GM19099 (cell line): ENCODE data around the gene CACNA2D3.

Source experiments
- POLR2A ChIP-seq: IDR thresholded peaks from 3 replicates; pipeline ENCODE4 v1.6.1; 2011; ENCODE audit warnings: low read depth; ENCODE audit not compliant: insufficient read length; ENCODE audit errors: extremely low read depth

The CACNA2D3 gene

DNA sequence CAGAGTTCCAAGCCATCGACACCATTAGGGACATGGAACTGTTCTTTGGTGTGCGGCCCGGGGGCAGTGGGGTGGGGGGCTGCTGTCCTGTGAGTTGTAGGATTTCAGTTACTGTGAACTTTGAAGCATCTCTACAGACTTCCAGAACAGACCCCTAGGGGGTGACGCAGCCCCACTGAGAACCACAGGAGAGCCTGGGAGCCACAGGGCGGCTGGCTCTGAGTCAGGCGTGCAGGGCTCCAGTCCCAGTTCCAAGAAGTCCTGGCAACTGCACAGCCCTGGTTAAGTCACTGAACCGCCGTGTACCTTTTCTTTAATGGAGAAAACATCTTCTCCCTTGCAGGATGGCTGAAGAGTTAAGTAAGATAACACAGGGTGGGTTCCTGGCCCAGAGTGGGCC, 829.1 kb downstream of the CACNA2D3 start:
- TF ChIP-seq POLR2A = no peak

DNA sequence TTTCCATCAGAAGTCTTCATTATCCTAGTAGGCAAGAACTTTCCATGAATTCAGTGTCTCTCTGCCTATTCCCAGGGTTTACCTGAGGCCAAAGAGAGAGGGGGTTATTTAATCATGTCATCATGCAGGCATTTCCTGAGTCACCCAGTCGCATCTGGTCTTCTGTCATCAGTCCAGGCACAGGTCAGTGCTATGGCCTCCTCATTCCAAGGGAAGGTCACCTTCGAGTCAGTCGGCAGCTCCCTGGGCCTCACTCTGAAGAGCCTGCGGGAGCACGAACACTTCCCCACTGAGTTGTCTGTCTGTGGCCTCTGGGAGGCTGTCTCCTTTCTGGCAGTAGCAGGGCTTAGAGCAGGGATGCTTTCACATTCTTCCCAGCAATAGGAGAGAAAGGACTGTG, 831.7 kb downstream of the CACNA2D3 start:
- no peak for TF ChIP-seq POLR2A

DNA sequence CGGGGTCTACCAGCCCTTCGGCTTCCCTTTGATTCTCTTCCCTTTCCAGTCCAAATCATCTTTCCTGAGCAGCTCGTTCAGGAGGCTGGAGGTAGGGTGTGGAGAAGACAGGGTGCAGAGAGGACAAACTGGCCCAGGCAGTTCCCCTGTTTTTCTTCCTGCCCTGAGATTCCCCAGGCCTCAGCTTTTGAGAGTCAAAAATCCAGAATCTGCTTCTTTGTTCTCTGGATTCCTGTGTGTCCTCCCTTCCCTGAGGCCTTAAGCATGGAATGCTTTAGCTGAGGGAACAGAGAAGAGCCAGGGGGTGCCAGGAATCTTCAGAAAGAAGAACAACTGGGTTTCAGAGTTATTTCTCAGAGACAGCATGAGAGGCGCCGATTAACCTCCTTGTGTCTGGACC, 832.2 kb downstream of the CACNA2D3 start:
- no peak for TF ChIP-seq POLR2A

DNA sequence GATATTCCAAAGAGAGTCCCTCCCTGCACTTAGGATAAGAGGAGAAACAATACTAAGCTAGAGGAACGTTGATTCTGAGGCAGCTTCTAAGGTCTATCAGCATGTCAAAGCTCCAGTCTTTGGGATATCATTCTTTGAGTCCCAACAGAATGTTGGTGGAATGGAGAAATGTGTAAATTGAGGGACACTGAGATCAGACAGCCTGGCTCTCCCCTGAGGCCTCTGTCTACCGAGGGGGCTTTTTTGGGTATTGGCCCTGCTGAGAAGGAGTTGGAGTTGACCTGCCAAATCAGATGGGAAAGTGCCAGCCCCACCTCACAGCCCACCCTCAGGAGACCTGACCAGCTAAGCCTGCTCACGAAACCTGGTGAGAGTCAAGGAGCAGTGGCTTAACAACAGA, 833.1 kb downstream of the CACNA2D3 start:
- TF ChIP-seq POLR2A = no peak

DNA sequence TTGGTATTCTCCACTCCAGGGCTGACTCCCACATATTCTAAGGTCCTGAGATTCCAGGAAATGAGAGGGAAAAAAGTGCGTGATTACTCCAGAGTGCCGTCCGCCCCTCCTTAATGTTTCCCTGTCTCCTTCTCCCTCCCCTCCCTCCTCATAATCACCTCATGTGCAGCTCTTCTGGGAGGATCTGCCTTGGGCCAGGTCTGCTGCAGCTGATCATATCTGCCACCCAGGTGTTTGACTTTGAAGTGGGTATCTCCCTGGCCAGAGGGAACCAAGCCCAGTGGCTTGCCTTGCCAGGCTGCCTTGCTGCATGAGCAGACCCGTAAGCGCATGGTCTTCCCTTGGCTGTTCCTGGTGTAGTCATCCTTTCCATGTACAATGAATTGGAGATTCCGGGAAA, 833.6 kb downstream of the CACNA2D3 start:
- no peak for TF ChIP-seq POLR2A

DNA sequence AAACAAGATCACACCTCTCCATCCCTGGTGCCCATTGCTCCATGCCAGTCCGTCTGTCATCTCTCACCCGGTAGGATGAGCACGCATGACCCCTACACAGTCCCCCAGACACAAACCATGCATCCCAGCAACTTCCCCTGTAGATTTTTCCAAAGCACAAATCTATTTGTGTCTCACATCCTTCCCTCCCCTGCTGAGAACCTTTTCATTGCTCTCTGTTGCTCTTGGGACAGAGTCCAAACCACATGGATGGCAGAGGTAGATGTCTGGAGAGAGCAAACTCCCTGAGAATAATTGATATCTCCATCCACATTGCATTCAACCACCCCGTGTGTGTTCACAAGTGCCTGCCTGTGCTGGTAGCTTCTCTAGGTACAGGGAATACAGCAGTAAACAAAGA, 835.4 kb downstream of the CACNA2D3 start:
- no peak for TF ChIP-seq POLR2A

DNA sequence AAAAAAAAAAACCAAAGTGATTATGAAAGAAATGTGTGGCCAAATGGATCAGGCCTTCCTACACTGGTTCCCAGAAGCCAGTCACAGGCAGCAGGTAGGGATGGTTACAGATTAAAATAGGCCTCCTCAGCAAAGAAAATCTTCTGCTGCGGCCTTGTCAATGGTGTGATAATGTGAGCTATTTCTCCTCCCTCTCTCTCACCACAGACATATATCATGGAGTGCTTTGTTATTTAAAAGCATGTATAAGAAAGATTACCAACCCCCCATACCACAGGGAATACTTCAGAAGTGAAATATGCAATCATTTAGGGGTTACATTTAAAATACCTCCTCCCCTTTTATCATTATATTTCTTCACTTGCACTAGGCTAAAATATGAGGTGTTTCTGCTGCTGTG, 837.7 kb downstream of the CACNA2D3 start:
- no peak for TF ChIP-seq POLR2A

DNA sequence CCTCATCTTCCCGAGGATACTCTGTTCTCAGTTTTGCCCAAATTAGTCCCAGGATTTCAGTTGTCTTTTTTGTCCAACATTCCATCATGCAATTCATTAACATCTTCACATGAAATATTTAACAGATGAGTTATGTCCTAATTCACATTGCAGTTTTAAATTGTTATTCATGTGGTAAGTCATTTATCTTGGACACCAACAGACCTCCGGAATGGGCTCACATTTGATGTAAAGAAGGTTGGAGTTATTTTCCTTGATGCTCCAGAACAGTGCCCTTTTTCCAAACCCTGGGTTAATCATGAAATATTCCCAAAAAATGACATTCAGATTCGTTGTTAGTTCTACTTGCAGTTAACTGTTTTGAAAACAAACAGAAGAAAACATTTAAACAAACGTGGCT, 838.3 kb downstream of the CACNA2D3 start:
- TF ChIP-seq POLR2A = no peak

DNA sequence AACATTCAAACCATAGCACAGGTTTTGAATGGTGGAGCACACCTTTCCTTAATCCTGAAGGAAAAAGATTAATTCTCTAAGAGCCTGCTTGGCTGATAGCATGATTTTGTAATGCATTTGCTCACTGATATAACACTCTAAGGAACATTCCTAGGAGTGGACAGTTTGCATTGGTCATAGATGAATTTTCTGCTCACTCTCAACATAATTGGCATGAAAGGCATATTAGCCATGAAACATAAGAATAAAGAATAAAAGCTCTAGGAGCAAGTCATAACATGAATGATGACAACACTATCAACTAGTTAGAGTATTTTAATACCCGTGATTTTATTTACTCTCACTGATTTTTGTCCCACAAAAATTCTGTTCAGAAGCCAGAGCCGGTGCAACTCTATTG, 839.8 kb downstream of the CACNA2D3 start:
- no peak for TF ChIP-seq POLR2A

DNA sequence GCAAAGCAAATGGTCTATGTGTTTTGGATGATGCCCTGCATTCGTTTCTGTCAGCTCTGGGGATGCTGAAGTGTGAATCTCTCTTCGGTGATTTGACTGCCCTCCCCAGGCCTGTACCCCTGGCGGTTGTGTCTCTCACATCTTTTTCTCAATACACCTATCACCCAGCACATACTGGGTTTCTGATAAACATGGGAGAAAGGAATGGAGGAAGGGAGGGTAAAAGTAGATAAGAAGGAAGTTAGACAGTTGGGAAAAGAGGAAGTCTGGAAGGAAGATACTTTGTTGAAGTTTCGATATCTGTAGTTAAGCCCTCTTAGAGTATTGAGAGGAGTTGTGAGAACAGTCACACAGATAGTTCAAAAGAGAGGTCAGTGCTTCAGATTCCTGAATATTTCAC, 841.3 kb downstream of the CACNA2D3 start:
- TF ChIP-seq POLR2A = no peak

DNA sequence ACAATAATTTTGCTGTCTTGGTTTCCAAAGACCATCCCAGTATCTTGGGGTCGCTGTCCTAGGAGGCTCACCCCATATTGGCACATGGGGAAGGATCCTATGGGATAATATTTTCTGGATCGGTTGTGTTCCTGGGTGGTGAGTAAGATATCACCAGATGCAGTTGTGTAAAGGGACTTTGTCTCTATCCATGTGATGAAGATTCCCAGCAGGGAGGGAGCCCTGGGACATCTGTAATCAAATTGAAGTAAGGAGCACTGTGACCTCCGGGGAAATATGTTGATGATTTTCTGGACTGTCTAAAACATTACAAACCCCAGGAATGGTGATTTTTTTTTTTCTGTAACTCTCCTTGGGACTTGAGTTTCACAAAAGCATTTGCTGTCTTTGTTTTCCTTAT, 841.7 kb downstream of the CACNA2D3 start:
- no peak for TF ChIP-seq POLR2A

DNA sequence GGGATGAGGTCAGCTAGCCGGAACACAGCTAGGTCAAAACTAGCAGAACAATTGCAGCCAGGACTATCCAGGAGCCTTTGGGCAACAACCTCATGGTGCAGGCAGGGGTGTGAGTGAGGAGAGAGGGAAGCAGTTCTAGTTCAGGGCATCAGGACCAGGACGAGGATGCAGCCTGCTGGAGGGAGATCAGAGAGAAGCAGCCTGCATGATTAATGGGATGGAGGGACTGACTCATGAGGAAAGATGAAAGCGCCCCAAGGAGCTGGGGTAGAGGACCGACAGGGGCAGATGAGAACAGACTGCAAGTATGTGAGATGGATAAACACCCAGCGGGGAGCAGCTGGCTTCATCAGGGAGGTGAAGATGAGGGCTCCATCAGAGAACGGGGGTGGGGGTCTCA, 843.4 kb downstream of the CACNA2D3 start:
- TF ChIP-seq POLR2A = no peak

DNA sequence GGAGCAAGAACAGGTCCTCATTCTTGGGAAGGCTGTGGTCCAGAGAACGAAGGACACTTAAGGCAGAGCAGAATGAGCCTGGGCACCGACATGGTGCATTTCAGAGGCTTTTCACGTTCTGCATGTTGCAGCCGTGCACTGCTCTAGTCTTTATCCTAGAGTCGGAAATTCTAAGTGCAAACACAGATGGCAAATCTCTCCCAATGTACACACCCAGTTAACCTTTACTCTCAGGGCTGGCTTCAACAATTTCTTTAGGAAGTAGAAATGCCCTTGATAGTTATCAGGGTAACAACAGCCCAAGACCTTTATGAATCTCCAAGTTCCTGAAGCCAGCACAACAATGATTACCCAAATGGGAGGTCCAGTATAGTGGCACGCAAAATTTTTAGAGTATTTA, 844.6 kb downstream of the CACNA2D3 start:
- no peak for TF ChIP-seq POLR2A

DNA sequence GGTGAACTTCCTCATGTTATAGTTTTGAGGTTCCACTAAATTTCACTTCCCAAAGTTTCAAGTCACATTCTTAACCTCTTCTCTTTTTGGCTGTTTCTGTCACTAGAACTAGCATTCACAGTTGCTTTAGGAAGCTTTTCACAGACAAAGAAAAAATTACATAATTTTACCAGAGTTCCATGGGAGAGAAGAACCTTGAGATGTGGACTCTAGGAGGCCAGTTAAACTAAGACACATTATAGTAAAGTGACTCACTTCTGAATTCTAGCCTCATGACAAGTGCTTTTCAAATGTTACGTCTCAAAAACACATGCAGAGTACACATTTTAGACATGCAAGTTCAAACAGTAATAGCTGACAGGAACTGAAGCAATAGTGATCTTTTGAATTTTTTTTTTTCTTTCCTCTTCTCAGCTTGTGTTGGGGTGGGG, 845.4 kb downstream of the CACNA2D3 start:
- no peak for TF ChIP-seq POLR2A

DNA sequence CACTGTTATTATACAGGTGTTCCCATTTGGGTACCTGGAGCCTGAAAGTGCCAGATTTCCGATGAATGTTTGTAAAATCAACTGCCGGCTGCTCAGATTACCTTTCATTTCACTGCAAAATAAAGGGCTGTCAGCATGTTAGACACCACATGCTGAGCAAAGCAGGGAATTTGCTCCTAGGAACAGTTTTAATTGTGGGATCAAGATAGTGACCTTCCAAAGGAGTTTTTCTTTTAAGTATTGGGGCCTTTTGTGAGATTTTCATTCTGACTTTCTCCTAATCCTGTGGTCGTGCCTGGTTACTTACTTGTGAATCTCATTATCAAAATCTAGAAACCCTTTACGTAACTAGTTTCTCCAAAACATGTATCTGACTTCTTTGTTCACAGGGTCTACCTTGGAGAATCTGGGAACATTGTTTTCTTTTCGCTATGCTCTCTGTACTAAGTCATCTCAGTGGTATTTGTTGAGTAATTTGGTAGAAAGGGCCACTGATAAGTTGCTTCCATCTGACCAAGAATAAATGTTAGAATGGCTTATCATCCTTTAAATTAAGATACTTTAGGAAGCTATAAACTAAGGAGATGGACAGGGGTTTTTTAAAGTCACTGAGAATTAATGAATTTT, 846.3 kb downstream of the CACNA2D3 start:
- TF ChIP-seq POLR2A = no peak

DNA sequence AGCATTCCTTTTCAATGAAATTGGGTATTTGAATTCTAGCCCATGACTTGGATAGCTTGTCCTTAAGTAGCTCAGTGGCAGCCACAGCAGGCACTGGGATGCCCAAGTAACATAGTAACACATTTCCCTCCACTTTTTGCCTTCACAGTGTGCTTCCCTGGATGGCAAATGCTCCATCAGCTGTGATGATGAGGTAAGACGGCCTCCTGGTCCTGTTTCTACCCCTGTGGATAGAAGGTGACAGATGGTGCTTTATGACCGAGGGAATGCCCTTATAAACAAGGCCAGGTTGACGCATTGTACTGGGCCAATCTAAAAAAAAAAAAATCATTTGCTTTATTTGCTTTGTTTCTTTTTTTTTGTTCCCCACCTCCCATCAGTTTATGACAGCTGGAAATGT, 847.3 kb downstream of the CACNA2D3 start:
- no peak for TF ChIP-seq POLR2A

DNA sequence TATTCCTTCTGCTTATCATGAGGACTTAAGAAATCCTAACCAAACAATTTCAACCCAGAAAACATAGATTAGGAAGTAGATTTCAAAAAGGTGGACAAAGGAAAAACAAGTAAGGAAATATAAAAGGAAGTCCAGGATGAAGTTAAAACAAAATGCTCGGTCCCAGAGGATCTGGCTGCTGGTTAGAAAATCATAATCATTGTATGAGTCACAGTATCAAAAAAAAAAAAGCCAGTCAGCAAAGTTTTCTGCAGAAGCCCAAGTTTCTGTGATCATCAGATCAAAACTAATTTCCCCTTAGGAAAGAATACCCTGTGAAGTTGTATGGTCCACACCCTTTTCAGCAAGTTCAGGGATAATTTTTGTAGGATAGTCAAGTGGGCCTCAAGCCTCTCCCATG, 848.5 kb downstream of the CACNA2D3 start:
- no peak for TF ChIP-seq POLR2A
